WI38 (cell line): ENCODE data around the gene PNRC1.

Experiments
- H3K4me3 ChIP-seq: 2 replicates; pipeline ENCODE4 v1.5.1; 2011; ENCODE audit warnings: low read depth, mild to moderate bottlenecking, control low read depth, low read length
- TF ChIP-seq, protein P1 (sequence below): IDR thresholded peaks from 2 replicates; pipeline ENCODE4 v1.5.1; 2012; ENCODE audit warnings: low read depth, mild to moderate bottlenecking, control low read depth, low read length

PNRC1 gene

DNA sequence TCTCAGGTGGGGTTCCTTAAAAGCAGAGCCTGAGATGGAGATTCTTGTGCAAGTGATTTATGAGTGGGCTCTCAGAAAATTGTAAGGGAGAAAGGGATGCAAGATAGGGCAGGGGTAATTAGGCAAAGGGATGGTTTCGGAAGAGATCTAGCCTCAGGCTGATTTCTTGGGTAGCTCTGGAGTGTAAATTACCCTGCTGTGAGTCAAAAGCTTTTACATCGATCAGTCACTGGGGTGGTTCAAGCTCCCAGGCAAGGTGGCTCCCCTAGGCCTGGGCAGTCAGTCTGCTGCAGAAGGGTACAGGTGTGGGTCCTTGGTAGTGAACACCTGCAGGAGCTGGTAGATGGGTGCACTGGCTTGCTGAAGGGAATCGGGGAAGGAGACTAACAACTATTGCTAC is 54.2 kb downstream of the PNRC1 start:
- TF ChIP-seq, protein P1, sequence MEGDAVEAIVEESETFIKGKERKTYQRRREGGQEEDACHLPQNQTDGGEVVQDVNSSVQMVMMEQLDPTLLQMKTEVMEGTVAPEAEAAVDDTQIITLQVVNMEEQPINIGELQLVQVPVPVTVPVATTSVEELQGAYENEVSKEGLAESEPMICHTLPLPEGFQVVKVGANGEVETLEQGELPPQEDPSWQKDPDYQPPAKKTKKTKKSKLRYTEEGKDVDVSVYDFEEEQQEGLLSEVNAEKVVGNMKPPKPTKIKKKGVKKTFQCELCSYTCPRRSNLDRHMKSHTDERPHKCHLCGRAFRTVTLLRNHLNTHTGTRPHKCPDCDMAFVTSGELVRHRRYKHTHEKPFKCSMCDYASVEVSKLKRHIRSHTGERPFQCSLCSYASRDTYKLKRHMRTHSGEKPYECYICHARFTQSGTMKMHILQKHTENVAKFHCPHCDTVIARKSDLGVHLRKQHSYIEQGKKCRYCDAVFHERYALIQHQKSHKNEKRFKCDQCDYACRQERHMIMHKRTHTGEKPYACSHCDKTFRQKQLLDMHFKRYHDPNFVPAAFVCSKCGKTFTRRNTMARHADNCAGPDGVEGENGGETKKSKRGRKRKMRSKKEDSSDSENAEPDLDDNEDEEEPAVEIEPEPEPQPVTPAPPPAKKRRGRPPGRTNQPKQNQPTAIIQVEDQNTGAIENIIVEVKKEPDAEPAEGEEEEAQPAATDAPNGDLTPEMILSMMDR = no peak
- no peak overlapping the region for H3K4me3 ChIP-seq
